Rectal smooth muscle tissue (tissue), 1 donor: ENCODE data around the gene SLC12A3.

Source experiments
- H3K27ac ChIP-seq: one replicate; pipeline ENCODE4 v1.7.0; 2013; ENCODE audit warnings: low read depth, low read length, inconsistent platforms
- H3K27me3 ChIP-seq: one replicate; pipeline ENCODE4 v1.7.0; 2013; ENCODE audit warnings: low read length; ENCODE audit not compliant: control insufficient read depth, insufficient read depth
- H3K36me3 ChIP-seq: one replicate; pipeline ENCODE4 v1.7.0; 2013; ENCODE audit warnings: low read length; ENCODE audit not compliant: control insufficient read depth, insufficient read depth
- H3K4me1 ChIP-seq: one replicate; pipeline ENCODE4 v1.7.0; 2013; ENCODE audit warnings: low read length; ENCODE audit not compliant: control insufficient read depth, insufficient read depth
- H3K4me3 ChIP-seq: one replicate; pipeline ENCODE4 v1.7.0; 2013; ENCODE audit warnings: low read length
- H3K9ac ChIP-seq: one replicate; pipeline ENCODE4 v1.7.0; 2013; ENCODE audit warnings: low read length

Gene SLC12A3

DNA sequence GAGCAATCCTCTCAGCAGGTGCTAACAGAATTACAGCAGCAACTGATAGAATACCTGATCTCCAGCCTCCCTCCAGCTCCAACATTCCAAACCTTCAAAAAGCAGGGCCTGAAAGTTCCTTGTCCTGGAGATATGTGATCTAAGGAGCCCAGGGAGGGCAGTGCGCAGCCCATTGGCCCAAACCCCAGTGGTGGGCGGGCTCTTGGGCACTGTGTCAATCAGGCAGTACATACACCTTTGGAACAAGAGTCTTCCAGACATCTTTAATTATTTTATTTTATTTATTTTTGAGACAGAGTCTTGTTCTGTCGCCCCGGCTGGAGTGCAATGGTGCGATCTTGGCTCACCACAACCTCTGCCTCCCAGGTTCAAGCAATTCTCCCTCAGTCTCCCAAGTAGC lies 24.2 kb downstream of the SLC12A3 start:
- Histone ChIP-seq H3K9ac (no peak overlapping the region), H3K36me3 (no peaks in the 10 kb centered on the region), H3K4me1 (no peaks in the 10 kb centered on the region), H3K27ac (no peak overlapping the region), H3K4me3 (no peak overlapping the region), H3K27me3 (no peaks in the 10 kb centered on the region)

DNA sequence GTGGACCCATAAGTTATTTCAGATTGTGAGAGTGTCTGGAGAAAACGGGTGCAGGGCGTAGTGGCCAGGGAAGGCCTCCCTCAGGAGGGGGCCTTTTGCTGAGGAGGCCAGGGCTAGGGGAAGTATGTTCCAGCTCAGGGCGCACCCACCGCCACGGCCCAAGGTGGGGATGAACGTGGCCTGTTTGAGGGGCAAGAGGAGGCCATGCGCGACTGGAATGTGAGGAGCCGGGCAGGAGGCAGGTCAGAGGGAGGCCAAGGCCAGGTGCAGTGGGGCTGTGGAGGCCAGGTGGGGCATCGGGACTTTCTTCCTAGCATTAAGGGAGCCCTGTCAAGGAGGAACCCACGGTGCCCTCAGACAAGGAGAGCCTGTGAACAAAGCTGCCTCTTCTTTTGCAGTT lies 26.7 kb downstream of the SLC12A3 start:
- Histone ChIP-seq H3K27ac (no peak overlapping the region), H3K4me1 (no peaks in the 10 kb centered on the region), H3K27me3 (no peaks in the 10 kb centered on the region), H3K9ac (no peak overlapping the region), H3K36me3 (no peaks in the 10 kb centered on the region), H3K4me3 (no peak overlapping the region)

DNA sequence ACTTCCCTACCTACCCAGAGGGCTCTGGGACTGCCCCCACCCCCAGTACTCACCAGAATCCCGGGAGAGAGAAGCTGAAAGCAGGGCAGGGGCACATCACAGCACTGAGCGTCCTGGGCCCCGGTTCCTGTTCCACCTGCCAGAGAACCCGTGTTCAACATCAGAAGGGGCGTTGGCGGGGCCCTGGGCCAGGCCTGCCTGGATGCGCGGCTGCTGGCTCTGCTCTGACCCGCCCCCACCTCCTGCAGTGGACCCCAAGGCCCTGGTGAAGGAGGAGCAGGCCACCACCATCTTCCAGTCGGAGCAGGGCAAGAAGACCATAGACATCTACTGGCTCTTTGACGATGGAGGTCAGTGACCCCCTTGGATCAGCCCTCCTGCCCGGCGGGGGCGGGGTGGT lies 27.7 kb downstream of the SLC12A3 start:
- no peak overlapping the region for H3K4me3 ChIP-seq
- H3K4me1 ChIP-seq = no peaks in the 10 kb centered on the region
- H3K27me3 ChIP-seq = no peaks in the 10 kb centered on the region
- H3K36me3 ChIP-seq = no peaks in the 10 kb centered on the region
- no peak overlapping the region for H3K27ac ChIP-seq
- H3K9ac ChIP-seq = no peak overlapping the region

DNA sequence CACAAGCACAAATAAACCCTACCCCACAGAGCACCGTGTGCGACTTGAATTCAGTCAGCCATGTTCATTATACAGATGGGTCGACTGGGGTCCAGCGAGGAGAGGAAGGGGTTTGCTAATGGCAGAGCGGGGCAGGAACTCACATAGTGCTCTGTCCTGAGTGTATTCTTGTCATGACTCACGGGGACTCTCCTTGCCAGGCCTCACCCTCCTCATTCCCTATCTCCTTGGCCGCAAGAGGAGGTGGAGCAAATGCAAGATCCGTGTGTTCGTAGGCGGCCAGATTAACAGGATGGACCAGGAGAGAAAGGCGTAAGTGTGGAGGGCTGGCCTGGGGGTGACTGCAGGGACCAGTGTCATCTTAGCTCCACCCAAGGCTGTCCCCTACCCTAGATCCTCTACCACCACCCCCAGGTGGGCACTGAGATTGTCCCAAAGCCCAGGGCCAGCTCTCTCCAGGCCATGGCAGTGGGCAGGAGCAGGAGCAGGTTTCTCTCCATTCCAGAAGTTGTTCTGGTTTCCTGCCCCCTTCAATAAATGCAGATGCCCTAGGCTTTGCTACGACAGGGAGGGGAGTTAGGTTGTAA lies 29.4 kb downstream of the SLC12A3 start:
- no peaks in the 10 kb centered on the region for H3K4me1 ChIP-seq
- no peaks in the 10 kb centered on the region for H3K27me3 ChIP-seq
- H3K36me3 ChIP-seq = no peaks in the 10 kb centered on the region

DNA sequence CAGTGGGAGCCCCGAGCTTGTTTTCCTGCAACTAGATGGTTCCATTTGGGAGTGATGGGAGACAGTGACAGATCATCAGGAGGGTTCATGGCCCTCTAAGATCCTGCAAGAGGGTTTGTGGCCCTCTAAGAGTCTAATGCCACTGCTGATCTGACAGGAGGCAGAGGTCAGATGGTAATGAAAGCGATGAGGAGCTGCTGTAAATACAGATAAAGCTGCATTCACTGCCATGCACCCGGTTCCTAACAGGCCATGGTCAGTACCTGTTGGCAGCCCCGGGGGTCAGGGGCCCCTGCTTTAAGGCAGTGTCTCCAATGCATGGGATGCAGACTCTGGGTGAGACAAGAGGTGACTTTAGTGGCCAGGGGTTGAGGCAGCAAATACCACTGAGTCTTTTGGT lies 30.8 kb downstream of the SLC12A3 start:
- H3K27ac ChIP-seq = no peak overlapping the region
- no peak overlapping the region for H3K4me3 ChIP-seq
- H3K36me3 ChIP-seq = no peaks in the 10 kb centered on the region
- H3K4me1 ChIP-seq = no peaks in the 10 kb centered on the region
- H3K27me3 ChIP-seq = no peaks in the 10 kb centered on the region
- no peak overlapping the region for H3K9ac ChIP-seq

More for the DNA sequence above, 29.4 kb downstream of the SLC12A3 start:
- H3K9ac ChIP-seq = no peak overlapping the region
- H3K4me3 ChIP-seq = no peak overlapping the region
- no peak overlapping the region for H3K27ac ChIP-seq

DNA sequence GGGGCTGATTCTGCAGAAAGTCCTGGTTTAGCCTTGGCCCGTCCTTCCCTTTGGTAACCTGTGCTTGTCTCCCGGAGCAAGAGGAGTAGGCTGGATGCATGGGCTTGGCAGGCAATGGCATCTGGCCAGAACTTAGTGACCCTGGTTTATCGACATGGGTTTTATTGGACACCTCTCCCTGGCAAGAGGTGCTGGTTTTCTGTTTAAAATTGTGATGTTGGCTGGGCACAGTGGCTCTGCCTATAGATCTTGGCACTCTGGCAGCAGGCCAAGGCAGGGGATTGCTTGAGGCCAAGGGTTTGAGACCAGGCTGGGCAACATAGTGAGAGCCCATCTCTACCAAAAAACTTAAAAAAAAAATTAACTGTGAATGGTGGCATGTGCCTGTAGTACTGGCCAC lies 31.2 kb downstream of the SLC12A3 start:
- Histone ChIP-seq H3K4me3 (no peak overlapping the region), H3K27ac (no peak overlapping the region), H3K9ac (no peak overlapping the region), H3K27me3 (no peaks in the 10 kb centered on the region), H3K36me3 (no peaks in the 10 kb centered on the region), H3K4me1 (no peaks in the 10 kb centered on the region)

DNA sequence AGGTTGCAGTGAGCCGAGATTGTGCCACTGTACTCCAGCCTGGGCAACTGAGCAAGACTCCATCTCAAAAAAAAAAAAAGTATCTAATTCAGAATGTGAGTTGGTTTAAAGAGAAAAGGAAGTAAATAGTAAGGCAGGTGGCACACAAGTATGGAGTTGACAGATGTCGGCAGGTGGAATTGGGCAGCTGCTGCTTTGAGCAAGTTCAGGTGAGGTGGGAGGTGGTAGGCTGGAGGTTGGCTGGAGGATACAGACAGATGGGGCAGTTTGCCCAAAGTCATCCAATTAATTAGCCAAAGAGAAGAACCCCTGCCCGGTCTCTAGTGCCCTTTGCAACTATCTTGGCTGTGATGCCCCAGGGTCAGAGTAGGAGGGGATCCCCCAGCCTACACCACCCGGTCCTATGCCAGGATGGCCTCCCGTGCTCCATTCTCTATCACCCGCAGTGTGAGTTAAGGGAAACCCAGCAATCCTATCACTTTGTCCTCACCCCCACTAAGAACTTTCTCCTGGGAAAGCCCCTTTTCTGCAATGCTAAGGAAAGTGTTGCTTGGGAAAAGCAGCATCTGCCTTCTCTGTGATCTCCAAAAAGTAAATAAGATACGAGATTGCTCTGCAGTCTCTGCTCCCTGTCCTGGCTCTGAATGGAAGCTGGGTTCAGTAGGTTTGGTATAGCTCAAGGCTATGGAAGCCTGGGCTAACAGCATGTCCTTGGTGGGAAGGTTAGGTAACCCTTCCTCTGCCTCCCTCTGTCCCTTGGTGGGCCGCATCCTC lies 32.2 kb downstream of the SLC12A3 start:
- no peak overlapping the region for H3K9ac ChIP-seq
- no peak overlapping the region for H3K27ac ChIP-seq
- no peaks in the 10 kb centered on the region for H3K36me3 ChIP-seq
- H3K27me3 ChIP-seq = no peaks in the 10 kb centered on the region
- no peak overlapping the region for H3K4me3 ChIP-seq
- H3K4me1 ChIP-seq = no peaks in the 10 kb centered on the region

DNA sequence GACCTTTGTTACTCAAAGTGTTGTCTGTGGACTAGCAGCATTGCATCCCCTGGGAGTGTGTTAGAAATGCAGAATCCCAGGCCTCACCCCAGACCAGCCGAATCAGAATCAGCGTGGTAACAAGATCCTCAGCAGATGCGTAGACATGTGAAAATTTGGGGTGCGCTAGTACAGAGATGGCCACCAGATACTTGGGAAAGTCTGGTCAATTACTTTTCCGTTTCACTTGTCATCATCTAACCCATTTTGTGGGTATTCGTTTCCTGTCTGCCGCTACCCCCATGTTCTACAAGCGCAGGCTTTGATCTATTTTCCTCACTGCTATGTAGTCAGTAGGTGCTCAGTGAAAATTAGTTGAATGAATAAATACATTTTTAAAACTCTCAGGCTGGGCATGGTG lies 33.8 kb downstream of the SLC12A3 start:
- Histone ChIP-seq H3K36me3 (no peaks in the 10 kb centered on the region), H3K9ac (no peak overlapping the region), H3K4me3 (no peak overlapping the region), H3K27me3 (no peaks in the 10 kb centered on the region), H3K4me1 (no peaks in the 10 kb centered on the region), H3K27ac (no peak overlapping the region)

DNA sequence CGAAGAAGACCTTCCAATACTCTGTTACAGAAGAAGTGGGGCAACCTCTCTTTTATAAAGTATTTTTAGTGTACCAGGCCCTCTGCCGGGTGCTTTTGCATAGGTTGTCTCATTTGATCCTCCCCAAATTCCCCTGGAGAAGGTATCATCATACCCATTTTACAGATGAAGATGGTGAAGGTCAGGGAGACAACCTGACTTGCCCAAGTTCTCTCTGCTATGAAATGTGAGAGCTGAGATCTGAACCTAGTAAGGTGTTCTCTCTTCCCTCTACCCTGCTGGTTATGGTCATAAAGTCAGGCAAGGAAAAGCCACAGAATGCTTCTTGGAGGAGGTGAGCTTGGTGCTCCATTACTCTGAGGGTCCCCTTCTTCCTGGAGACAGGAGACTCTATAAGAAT lies 38.9 kb downstream of the SLC12A3 start:
- no peaks in the 10 kb centered on the region for H3K36me3 ChIP-seq
- H3K27me3 ChIP-seq = no peaks in the 10 kb centered on the region
- H3K4me1 ChIP-seq = no peaks in the 10 kb centered on the region
- no peak overlapping the region for H3K27ac ChIP-seq
- no peak overlapping the region for H3K9ac ChIP-seq
- no peak overlapping the region for H3K4me3 ChIP-seq

DNA sequence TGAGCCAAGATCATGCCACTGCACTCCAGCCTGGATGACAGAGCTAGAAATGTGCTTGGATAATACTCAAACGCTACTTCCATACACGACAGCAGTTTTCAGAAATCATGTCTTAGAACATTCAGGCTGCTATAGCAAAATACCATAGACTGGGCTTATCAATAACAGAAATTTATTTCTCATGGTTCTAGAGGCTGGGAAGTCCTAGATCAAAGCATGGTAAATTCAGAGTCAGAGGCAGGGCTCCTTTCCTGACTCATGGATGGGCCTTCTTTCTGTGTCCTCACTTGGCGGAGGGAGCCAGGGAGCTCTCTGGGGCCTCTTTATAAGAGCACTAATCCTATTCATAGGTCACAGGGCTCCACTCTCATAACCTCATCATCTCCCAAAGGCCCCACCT lies 42.4 kb downstream of the SLC12A3 start:
- Histone ChIP-seq H3K36me3 (no peaks in the 10 kb centered on the region), H3K4me3 (no peak overlapping the region), H3K27me3 (no peaks in the 10 kb centered on the region), H3K9ac (no peak overlapping the region), H3K4me1 (no peaks in the 10 kb centered on the region), H3K27ac (no peak overlapping the region)

DNA sequence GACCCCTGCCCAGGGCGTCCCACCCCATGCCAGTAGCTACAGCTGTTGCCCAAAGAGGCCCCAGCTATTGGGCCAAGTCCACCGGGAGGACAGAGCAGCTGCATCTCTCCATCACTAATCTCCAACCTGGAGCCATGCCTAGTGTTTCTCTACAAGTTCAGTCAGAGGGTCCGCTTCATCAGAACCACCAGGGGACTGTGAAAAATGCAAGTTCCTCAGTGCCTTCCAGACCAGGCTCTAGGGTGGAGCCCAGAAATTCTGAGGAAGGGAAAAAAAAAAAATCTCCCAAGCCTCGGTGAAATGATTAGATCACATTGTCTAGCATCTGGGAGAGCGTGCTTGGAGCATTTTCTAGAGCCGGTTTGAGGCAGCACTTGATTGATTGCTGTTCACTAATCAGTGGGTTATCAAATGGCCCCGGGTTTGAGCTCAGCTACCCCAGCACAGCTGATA lies 44.5 kb downstream of the SLC12A3 start:
- Histone ChIP-seq H3K4me1 (no peaks in the 10 kb centered on the region), H3K9ac (no peak overlapping the region), H3K27ac (no peak overlapping the region), H3K27me3 (no peaks in the 10 kb centered on the region), H3K4me3 (no peak overlapping the region), H3K36me3 (no peaks in the 10 kb centered on the region)

DNA sequence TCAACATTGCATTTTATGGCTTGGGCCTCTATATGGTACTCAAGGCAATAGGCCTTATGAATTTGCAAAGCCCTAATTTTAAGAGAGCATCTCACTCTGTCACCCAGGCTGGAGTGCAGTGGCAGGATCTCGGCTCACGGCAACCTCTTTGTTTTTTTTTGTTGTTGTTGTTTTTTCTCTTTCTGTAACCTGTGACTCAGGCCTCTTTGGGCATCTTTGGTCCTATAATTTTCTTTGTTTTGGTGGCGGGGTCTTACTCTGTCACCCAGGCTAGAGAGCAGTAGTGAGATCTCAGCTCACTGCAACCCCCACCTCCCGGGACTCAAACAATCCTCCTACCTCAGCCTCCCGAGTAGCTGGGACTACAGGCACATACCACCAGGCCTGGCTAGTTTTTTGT lies 45.1 kb downstream of the SLC12A3 start:
- Histone ChIP-seq H3K36me3 (no peaks in the 10 kb centered on the region), H3K27ac (no peak overlapping the region), H3K9ac (no peak overlapping the region), H3K4me3 (no peak overlapping the region), H3K27me3 (no peaks in the 10 kb centered on the region), H3K4me1 (no peaks in the 10 kb centered on the region)
